Measurements from ENCODE around the gene DHRSX. TPM values are rescaled to one million over a fixed set of nuclear protein-coding genes. Genes with fewer than 3 reads are reported as not detected.

The DHRSX gene
- total and polyA plus RNA-seq, 9 of the 15 experiments (the other 6 are each of a cell fraction or from before 2014, with no cell fraction given): 0.59 to 11.0 (median 6.2) TPM

DNA sequence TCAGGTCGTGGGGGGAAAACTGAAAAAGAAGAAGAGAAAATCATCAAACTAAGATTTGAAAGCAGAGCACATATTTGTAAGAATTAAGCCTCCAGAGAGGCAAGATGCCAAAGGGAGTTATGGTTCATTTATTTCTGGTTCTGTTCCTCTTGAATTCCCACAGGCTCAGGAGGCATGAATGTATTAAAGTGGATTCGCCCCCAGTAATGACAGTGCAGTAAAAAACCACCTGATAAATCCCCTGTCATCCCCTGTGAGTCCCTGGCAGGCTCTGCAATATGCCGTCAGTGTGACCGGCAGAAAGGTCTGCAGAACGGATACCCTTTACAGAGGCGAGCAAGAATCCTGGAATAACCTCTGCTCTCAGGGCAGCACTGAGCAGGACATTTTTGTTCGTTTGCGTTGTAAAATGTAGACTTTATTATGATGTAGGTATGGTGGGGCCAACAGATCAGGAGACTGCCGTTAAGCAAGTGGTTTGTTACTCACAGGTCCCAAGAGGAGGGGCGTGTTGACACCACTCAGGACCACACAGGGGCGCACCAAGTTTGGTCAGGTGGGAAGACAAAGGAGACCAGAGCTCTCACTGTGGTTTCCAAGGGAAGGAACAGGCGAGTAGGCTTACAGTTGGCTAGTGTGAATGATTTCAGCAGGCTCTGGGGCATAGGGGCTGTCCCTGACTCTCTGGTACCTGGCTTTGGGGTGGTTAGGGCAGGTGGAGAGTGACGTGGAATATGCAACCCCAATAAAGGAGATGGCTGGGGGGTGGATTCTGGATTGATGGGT is 75.3 kb downstream of the DHRSX start:
- Histone ChIP-seq H3K4me1 (replicated peaks in 1 of 2; ENCODE audit: control insufficient read depth in 2 of 2, insufficient read depth in 2 of 2, low read length in 2 of 2) (no peaks in the 10 kb centered on the region; a peak in 1 of 5 replicates), H2AFZ (ENCODE audit: low read depth, low read length) (no peak overlapping the region), H3K4me2 (ENCODE audit: insufficient read depth, low read length) (no peak overlapping the region), H3K4me3 (no peak overlapping the region), H3K79me2 (ENCODE audit: control insufficient read depth, insufficient read depth, low read length) (no peaks in the 10 kb centered on the region), H3K27me3 (ENCODE audit: control insufficient read depth in 2 of 2, insufficient read depth in 2 of 2, low read length in 2 of 2) (no peaks in the 10 kb centered on the region), H3K27ac (ENCODE audit: extremely low read depth, low read depth, low read length) (no peak overlapping the region), H3K9me1 (ENCODE audit: control insufficient read depth, insufficient read depth, low read length) (no peaks in the 10 kb centered on the region), H3K9ac (ENCODE audit: insufficient read depth in 1 of 2, low read depth in 2 of 2, low read length in 2 of 2) (no peak overlapping the region), H3K9me3 (replicated peaks; ENCODE audit: control insufficient read depth, insufficient read depth, low read depth, low read length) (no peaks in the 10 kb centered on the region), H3K36me3 (ENCODE audit: control insufficient read depth, insufficient read depth, low read length) (no peaks in the 10 kb centered on the region), H4K20me1 (replicated peaks; ENCODE audit: control insufficient read depth, insufficient read depth, low read length) (no peaks in the 10 kb centered on the region)
- intact Hi-C loops (cut with micrococcal nuclease): no loop called here
- ATAC-seq (peak; percentile 32; the same call in 2 of the 3 replicates), FAIRE-seq (no peak), DNase-seq (ENCODE audit: extremely low read depth in 1 of 4, low spot score in 3 of 4) (no peak)
- in situ Hi-C loops (cut with MboI): no loop called here
- no TSS peak for BruUV-seq (replicated peaks)
- TF ChIP-seq, protein P1, sequence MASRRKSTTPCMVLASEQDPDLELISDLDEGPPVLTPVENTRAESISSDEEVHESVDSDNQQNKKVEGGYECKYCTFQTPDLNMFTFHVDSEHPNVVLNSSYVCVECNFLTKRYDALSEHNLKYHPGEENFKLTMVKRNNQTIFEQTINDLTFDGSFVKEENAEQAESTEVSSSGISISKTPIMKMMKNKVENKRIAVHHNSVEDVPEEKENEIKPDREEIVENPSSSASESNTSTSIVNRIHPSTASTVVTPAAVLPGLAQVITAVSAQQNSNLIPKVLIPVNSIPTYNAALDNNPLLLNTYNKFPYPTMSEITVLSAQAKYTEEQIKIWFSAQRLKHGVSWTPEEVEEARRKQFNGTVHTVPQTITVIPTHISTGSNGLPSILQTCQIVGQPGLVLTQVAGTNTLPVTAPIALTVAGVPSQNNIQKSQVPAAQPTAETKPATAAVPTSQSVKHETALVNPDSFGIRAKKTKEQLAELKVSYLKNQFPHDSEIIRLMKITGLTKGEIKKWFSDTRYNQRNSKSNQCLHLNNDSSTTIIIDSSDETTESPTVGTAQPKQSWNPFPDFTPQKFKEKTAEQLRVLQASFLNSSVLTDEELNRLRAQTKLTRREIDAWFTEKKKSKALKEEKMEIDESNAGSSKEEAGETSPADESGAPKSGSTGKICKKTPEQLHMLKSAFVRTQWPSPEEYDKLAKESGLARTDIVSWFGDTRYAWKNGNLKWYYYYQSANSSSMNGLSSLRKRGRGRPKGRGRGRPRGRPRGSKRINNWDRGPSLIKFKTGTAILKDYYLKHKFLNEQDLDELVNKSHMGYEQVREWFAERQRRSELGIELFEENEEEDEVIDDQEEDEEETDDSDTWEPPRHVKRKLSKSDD (conservative IDR thresholded peaks at IDR 0.05; ENCODE audit: low read length): no peak
- TF ChIP-seq FOXA3 (CRISPR knock-in tag; conservative IDR thresholded peaks at IDR 0.05 in 1 of 2, IDR thresholded peaks at IDR 0.05 in 1 of 2): no peak
- TF ChIP-seq CREBBP (IDR thresholded peaks at IDR 0.05; ENCODE audit: low read depth, low read length): no peak
- no peak for TF ChIP-seq HCFC1 (IDR thresholded peaks at IDR 0.05; ENCODE audit: low read depth, low read length)
- TF ChIP-seq TCFL5 (CRISPR knock-in tag; conservative IDR thresholded peaks at IDR 0.05): no peak
- TF ChIP-seq PURB (CRISPR knock-in tag; IDR thresholded peaks at IDR 0.05; ENCODE audit: low read depth): no peak
- TF ChIP-seq SOX6 (IDR thresholded peaks at IDR 0.05): no peak
- ChIA-PET POLR2A (no interaction called here), CTCF (ENCODE audit: low intra/inter-chr PET ratio) (no interaction called here)
- WGBS (ENCODE audit: insufficient coverage, low coverage, missing lambda C conversion rate): 76% methylated on average over 10 of the region's 13 CpGs
